Inferior parietal cortex (tissue), 1 donor: ENCODE data around the gene ADAT3.

Experiments
- DNase-seq: peaks from one replicate; pipeline ENCODE4 v3.0.0-alpha.2; 2016; ENCODE audit errors: extremely low spot score

ADAT3 gene

DNA sequence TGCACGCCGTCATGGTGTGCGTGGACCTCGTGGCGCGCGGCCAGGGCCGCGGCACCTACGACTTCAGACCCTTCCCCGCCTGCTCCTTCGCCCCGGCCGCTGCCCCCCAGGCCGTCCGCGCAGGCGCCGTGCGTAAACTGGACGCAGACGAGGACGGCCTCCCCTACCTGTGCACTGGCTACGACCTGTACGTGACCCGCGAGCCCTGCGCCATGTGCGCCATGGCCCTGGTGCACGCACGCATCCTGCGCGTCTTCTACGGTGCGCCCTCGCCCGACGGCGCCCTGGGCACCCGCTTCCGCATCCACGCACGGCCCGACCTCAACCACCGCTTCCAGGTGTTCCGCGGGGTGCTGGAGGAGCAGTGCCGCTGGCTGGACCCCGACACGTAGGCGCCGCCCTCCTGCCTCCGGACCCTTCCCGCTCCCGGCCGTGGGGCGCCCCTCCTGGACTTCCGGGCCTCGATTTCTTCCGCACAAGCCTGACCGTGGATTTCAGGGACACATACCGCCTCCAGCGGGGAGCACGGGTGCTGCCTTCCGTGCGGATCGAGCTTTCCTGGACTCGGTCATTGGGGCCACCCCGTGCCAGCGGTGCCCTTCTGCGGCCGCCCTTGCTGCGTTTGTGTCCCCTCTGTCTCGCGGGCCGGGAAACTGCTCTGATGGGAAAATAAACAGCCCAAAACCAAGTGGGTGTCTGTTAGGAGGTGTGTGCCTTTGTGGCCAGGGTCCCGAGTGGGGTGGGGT lies 7.7 kb downstream of the ADAT3 start:
- no peak for DNase-seq

DNA sequence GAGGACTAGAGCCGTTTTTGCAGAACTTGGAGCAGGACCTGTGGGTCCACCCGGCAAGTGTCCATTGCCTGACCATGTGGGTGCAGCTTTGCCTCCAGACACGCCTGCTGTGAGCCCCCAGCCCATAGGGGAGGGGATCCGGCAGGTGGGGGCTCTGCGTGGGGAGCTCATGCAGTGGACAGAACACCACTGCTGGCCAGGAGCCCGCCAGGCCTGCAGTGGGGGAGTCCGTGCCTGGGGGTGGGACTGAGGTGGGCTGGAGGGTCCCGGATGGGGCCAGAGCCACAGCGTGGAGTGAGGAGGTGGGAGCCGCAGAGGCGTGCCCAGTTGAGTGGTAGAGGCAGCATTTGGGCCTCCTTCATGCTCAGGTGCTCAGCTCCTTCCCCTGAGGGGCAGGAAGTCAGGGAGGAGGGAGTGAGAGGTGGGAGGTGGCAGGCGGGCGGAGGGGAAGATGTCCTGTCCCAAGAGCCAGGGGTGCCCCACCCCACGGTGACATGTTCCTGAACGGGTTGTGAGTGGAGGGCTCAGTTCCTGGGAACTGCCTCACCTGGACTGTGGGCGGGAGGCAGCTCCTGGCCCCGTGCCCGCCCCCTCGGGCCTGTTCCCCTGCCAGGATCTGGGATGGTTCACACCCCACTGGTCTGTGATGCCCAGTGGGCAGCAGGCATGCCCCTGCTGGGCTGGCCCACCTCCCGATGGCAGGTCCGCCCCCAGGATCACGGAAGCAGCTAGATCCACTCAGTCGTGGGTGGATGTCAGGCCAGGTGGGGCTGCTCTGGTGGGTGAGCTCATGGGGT lies 8.8 kb downstream of the ADAT3 start:
- no peak for DNase-seq

DNA sequence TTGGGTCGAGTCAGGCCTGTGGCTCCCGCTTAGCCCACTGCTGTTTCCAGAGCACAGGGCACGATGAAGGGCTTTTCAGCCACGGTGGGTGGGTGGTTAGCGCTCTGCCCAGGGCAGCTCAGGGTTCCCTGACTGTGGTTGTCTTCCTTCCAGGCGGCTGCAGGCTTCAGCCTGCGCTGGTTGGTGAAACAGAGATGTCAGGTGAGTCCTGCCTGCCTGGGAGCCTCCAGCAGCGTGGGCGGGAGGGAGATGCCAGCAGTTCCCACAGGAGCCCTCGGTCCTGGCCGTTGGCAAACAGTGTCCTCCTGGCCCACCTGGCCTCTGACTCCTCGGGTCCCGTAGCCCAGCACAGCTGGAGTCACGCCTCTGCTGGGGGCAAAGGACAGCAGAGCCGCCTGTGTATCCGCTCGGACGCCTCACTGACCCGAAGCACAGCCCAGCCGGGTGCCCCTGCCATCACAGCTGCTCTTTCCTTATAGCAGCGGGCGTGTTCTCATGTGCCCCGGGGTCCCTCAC lies 9.7 kb downstream of the ADAT3 start:
- no peak for DNase-seq

DNA sequence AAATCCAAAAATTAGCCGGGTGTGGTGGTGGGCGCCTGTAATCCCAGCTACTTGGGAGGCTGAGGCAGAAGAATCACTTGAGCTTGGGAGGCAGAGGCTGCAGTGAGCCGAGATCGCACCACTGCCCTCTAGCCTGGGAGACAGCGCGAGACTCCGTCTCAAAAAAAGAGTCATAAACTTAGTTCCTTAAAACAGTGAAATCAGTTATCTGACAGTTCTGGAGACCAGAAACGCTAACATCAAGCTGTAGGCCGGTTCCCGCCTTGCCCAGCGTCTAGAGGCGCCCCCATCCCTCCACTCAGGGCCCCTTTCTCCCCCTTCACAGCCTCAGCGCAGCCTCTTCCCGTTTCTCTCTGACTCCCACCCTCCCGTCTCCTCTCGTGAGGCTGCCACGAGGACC lies 11.9 kb downstream of the ADAT3 start:
- no peak for DNase-seq

DNA sequence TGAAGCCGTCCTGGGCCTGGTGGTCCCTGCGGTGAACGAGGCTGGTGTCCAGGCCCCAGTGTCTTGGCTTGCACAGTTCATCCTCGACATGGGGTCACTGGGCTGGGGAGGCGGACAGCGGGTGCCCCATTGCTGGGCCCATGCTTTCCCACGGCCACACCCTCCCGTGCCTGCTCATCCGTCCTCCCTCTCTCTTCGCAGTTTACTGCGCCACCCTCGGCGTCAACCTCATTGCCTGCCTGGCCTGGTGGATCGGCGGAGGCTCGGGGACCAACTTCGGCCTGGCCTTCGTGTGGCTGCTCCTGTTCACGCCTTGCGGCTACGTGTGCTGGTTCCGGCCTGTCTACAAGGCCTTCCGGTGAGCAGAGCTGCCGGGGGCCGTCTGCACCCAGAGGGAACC lies 12.7 kb downstream of the ADAT3 start:
- no peak for DNase-seq

DNA sequence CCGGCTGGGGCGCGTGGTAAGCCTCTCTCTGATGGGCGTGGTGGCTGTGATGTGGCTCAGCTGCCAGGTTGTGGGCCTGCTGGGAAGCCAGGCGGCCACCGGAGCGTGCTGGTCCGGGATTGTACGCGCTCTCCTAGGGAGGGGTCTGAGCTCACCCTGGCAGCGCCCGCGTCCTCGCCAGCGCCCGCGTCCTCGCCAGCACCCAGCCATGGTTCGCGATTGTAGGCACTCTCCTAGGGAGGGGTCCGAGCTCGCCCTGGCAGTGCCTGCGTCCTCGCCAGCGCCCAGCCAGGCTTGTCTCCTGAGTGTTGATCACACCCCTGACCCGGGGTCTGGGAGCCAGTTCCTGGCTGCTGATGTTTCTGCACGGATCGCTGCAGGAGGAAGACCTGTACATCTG lies 13.8 kb downstream of the ADAT3 start:
- DNase-seq = no peak

DNA sequence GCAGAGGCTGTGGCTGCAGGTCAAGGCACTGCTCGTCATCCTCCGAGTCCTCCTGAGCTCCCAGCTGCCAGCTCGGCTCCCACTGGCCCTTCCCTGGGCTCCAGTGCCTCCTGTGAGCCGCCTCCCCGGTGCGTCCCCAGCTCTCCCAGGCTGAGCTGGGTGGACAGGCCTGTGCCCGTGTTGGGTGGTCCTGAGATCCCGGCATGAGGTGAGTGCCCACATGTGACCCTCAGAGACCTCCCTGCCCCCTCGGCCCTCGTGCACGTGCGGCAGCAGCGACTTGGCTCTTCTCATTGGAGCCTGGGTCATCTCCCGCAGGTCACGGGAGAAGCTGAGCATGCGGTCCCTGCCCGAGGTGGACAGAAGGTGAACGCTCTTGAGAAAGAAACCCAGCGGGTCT lies 15.4 kb downstream of the ADAT3 start:
- DNase-seq = no peak

DNA sequence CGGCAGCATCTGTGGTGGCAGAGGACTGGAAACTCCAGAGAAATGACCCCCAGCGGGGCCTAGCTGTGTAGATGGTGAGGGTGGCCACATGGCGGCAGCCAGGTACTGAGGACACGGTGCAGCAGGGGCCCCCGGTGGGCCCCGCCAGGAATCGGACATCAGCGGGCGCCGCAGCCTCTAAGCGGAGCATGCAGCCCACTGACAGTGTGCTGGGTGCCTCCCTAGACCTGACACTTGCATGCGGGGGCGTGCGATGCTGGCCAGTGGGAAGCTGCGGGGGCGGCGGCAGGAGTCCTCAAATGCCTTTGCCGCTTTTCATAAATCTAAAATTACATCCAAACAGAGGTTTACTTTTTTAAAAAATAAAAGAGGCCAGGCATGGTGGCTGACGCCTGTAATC lies 16.1 kb downstream of the ADAT3 start:
- no peak for DNase-seq

DNA sequence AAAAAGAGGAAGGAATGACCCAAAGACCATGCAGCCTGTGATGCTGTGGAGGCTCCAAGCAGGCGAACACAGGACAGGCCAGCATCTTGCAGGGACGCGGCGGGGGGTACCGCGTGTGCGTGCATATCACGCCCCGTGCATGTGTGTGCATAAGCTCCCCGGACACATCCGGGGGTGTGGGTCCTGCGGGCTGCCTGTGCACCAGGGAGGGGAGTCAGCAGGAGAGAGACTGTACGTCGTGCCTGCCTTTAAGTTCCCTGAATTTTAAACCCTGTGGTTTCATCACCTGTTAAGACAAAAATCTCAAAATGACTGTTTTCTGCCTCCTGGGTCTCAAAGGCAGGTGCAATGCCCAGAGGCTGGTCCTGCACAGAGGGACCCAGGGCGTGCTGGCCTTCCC lies 16.6 kb downstream of the ADAT3 start:
- no peak for DNase-seq

DNA sequence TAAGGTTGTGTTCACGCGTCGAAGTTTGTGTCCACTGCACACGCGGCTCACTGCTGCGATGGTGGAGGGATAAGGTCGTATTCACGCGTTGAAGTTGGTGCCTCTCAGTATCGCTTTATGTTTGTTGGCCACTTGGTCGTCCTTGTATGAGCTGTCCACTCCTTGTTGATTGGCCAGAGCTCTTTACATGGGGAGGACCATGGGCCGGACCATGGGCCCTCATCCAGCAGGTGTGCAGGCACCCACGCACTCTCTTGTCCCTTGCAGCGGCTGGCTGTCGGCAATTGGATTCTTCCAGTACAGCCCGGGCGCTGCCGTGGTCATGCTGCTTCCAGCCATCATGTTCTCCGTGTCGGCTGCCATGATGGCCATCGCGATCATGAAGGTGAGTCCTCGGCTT lies 17.6 kb downstream of the ADAT3 start:
- DNase-seq = no peak

DNA sequence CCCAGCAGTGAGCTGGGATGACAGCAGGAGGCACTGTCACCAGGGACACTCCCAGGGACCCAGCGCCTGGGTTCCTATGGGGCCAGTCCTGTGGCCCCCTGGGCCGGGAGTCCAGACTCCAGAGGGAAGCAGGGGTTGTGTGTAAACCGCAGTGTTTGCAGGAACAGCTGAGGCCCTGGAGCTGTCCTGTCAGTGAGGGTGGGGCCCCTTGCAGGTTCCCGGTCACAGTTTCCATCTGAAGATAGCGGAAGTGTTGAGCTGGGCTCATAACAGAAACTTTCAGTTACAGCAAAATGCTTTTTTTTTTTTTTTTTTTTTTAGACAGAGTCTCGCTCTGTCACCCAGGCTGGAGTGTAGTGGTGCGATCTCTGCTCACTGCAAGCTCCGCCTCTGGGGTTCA lies 18.1 kb downstream of the ADAT3 start:
- DNase-seq = no peak

DNA sequence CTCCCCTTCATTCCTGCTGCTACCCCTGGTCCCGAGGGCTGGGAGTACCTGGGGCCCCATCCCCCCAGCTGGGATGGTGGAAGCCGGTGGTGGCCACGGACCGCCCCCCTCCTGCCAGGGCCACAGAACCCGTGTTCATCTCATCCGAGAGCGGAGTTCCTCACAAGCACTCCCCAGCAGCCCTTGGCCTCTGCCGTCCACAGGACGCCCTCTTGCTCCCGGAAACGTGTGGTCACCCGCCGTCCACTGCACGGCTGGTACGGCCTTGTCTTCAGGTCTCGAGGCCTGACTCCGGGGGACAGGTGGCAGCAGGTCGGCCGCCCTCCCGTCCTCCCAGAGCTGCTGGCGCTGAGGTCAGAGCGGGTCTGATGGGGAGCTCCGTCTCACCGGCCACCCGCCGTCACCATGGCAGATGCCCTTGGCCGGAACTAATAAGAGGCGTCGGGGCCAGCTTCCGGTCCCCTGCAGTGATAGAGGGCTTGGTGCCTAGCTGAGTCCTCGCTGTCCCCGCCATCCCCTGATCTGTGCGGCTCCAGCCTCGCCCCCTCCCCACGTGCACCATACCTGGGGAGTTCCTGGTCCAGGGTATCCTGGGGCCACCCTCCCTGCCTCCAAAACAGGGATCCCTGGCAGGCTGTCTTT lies 19.2 kb downstream of the ADAT3 start:
- no peak for DNase-seq

DNA sequence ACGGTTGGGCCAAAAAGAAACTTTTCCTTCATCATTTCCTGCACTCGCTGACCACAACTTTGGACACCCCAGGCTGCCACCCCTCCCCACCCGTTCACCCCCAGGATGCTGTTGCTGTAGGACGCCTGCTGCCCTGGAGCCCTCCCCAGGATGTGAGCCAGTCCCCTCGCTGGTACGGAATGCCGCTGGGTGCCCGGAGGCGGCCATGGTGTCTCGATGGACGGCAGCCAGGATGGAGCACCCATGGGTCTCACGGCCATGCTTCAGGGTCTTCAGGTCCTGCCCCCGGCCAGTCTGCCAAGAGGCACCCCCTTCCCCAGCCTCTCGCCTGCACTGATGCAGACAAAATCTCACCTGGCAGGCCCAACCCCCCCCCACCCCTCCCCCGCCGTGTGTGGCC lies 20.3 kb downstream of the ADAT3 start:
- no peak for DNase-seq

DNA sequence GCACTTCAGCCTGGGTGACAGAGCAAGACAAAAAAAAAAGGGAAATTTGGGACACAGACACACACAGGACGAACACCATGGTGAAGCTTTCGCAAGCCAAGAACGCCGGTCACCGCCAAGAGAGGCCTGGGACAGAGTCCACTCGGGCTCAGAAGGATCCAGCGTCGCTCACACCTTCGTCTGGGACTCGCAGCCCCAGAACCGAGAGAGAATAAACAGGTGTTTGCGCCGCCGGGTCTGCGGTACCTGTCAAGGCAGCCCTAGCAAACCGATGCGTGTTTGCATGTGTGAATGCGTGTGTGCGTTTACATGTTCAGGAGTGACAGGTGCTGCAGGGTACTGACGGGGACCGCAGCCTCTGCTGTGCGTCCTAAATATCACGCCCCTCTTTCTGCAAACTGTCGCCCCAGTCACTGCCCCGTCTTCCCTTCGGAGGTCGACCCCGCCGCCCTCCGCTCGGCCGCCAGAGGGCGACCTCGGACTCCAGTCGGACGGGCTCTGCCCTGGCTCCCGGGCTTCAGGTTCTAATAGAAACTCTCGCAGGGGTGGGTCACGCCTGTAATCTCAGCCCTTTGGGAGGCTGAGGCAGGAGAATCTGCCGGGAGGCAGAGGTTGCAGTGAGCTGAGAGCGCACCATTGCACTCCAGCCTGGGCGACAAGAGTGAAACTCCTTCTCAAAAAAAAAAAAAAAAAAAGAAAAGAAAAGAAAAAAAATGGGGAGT lies 24.0 kb downstream of the ADAT3 start:
- DNase-seq = peak; percentile 77

DNA sequence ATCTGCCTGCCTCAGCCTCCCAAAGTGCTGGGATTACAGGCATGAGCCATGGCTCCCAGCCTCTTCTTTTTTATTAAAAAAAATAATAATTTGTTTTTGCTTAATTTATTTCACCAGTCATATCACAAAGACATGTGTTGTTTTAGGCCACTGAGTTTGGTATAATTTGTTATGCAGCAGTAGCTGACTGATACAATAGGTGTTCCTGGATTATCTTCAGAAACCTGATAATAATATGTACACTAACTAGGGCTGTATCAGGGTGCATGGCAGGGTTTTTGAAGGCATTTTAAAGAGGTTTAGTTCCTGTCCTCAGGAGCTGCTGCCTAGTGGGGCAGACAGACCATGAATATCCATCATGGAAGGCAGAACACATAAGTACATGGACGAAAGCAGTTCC lies 26.2 kb downstream of the ADAT3 start:
- no peak for DNase-seq

DNA sequence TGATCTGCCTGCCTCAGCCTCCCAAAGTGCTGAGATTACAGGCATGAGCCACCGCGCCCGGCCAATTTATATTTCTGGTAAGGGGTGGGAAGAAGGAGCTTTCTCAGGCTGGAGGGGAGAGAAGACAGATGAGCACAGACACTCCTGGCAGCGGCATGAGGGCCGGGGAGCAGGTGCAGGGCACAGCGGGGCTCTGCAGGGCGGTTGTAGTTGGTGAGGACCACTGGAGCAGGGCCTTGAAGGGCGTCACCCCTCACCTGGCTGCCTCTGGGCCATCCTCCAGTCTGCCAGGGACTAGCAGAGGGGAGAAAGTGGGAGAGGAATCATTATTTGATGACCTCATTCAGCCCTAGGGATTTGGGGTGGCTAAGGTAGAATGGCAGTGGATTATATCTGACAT lies 27.2 kb downstream of the ADAT3 start:
- no peak for DNase-seq

DNA sequence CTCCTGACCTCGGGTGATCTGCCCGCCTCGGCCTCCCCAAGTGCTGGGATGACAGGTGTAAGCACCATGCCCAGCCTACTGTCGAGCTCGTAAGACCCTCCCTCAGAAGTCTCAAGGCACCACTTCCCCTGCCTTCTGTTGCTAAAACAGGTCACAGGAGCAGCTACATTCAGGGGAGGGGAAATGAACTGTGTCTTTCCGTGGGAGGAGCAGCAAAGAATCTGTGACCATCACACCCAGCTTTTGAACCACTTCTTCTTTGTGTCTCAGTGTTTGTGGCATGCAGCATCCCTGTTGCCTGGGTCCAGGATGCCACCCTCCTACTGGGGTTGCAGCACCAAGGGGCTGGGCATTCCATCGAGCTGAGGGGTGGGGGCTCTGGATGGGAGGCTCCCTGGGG lies 28.0 kb downstream of the ADAT3 start:
- no peak for DNase-seq

DNA sequence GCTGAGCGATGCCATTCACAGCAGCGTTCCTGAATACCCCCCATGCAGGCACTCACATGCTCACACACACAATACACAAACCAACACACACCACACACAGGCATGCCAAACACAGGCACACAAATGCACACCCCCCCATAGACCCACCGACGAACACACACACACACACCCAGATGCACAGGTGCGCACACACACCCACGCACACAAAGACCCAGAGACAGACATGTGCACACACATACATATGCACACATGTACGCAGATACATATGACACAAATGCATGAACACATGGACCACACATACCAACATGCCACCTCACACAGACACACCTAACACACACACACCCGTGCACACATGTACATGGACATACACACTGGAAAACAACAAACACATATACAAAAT lies 28.7 kb downstream of the ADAT3 start:
- DNase-seq = no peak

DNA sequence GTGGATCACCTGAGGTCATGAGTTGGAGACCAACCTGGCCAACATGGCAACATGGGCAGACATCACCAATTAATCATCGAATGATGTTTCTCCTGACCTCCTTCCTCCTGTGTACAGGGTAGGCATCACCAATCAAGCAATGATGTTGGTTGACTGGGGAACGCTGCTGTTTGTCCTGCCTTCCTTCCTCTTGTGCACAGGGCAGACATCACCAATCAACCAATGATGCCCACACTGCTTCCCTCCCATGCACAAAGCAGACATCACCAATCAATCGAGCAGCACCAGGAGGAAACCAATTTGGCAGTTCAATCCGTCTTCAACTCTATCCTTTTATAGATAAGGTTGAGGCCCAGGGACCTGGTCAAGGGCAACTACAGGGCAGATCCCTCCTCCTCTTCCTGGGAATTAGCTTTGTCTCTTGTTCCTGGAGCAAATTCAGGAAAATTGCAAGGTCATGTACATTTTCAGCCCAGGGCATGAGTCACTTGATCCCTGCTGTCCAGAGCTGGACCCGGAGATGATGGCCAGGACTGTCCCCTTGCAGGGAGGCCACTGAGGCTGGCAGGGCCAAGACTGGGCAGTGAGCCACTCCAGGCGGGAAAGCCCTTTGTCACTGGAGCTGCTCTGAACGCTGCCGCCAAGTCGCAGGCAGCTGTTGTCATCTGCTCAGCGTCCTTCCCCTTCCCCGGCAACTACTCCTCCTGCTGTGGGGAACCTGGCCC lies 30.4 kb downstream of the ADAT3 start:
- no peak for DNase-seq

DNA sequence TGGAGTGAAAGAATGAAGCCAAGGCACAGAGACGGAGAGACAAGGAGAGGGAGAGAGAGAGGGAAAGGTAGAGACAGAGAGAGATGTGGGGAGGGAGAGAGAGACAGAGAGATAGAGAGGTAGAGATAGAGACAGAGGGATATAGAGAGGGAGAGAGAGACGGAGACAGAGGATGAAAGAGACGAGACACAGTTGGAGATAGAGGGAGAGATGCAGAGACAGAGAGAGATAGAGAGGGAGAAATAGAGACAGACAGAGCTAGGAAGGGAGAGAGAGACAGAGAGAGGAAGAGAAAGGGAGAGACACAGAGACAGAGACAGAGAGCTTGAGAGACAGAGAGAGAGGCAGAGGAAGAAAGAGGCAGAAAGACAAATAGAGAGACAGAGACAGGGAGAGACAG lies 31.2 kb downstream of the ADAT3 start:
- DNase-seq = no peak

DNA sequence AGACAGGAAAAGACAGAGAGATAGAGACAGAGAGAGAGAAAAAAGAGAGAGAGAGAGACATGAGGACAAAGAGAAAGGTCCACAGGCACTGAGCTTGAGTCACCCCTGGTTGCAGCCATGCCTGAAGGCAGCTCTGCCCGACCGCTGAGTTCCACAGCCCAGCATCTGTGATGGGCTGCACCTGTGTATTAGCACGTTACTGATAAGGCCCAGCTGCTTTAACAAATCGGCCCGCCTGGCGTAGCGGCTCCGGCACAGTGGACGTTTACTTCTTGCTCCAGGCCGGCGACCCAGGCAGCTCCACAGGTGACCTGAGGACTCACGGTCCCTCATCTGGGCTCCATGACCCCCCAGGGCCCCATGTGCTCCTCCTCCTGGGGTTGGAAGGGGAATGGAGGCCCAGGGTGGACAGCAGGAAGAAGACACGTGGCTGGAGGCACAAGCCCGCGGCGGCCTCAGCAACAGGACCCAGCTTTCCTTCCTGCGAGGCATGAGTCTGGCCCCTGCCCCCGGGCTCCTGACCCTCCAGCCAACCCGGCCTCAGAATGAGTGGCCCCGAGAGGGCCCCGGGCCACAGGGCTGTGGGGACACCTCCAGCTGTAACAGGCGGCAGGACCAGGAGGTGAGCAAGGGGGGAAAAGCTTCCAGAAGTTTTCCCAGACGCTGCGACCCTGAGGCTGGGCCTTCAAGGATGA lies 31.9 kb downstream of the ADAT3 start:
- DNase-seq = no peak
